GM21717 (cell line): Measurements from ENCODE around the gene FLT3.
"Not testable (repeated sequence)": the region's sequence is repeated elsewhere in the genome, so short reads cannot be mapped to it uniquely, and the experiment has no call there.

Experiments
- ATAC-seq: cut with Tn5 transposase; IDR thresholded peaks from one replicate; pipeline ENCODE4 v1.9.1; 2021; ENCODE audit warnings: mild to moderate bottlenecking, moderate library complexity; ENCODE audit not compliant: unreplicated experiment

Gene FLT3

DNA sequence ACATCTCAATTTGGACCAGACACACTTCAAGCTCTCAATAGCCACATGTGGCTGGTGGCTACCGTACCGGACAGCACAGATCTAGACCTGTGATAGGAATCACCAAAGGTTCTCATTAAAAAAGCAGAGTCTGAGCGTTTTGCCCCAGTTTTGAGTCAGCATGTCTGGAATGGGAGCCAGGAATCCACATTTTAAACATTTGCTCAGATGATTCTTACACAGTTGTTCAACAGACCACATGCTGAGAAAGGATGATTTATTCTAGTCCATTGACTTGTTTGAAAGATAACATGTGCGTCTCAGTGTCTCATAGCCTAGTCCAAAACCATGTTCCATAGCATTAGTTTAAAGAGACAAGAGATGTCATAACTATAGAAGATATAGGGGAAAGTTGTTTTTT, 53.4 kb downstream of the FLT3 start:
- ATAC-seq = no peak

DNA sequence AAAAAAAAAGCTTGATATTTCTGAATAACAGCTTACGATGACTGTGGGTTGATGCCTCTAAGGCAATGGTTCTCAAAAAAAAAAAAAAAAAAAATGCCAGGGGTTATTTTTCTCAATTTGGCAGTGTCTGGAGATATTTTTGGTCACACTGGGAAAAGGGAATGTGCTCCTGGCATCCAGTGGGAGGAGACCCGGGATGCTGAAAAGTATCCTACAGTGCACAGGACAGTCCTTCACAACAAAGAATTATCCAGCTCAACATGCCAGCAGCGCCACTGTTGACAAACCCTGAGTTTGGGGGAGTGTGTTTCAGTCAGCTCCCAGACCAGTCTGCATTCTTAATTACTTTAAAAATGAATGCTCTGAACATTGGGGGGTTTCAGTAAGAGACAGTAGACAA, 54.5 kb downstream of the FLT3 start:
- no peak for ATAC-seq

DNA sequence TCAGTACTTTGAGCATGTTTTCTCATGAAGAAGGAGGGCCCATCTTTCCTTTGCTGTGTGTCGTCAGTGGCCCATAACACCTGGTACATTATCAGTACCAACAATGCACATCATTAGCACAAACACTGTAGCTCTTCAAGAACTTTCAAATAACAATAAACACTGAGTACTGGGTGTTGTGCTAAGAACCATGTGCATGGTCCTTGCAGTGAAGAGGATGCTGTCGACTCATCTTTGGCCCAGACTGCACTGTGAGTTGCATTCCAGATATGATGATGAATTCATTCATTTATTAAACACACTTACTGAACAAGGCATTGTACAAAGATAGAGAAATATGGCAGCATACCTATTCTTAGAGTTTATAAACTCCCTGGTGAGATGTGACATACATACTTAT, 55.8 kb downstream of the FLT3 start:
- no peak for ATAC-seq

DNA sequence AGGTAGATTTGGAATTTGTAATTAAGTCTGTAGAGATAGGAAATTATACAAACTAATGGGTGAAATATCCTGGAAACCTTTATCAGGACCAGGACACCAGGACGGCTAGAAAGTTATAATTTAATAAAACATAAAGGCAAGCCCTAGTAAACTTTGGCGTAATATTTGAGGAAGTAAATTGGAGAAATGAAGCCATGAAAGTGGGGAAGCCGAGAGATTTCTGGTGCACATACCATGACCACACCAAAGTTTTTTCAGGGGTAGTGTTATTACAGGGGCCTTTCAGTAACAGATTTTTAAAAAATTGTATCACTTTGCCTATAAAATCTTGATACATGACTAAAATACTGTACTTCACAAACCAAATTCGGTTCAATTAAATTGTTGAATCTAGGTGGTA, 57.2 kb downstream of the FLT3 start:
- no peak for ATAC-seq

DNA sequence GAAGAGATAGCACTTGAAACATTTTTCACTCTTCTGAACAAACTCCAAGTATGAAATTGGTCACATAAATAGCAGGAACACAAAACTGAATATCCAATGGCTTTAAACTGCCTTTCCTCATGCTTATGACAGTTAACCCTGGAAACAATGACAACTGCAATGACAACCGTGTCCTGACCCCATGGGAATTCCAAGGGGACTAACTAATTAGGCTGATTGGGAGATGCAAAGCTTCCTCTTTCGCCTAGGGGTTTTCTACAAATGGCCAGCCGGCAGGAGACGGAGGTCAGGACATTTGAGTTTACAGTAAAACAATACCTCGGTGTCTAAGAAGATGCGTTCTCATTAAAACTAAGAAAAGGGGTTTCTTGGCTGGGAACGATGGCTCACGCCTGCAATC, 58.9 kb downstream of the FLT3 start:
- no peak for ATAC-seq

DNA sequence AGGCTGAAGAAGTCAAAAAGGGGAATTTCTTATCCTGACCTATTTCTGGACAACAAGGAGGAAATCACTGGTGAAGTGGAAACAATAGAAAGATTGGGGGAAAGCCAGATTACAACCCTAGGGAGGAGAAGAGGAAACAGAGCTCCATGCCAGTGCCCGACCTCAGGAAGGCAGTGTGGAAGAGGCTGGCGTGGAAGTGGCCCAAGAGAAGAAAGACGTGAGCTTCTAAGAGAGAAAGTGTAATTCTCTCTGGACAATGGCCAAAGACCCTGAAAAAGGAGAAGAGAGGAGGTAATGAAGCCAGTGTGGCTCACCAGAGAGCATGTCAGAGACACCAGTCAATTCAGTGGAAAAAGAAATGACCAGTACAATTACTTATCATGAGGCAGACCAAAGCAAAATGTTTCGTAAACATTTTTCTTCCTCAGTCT, 59.3 kb downstream of the FLT3 start:
- ATAC-seq = no peak

DNA sequence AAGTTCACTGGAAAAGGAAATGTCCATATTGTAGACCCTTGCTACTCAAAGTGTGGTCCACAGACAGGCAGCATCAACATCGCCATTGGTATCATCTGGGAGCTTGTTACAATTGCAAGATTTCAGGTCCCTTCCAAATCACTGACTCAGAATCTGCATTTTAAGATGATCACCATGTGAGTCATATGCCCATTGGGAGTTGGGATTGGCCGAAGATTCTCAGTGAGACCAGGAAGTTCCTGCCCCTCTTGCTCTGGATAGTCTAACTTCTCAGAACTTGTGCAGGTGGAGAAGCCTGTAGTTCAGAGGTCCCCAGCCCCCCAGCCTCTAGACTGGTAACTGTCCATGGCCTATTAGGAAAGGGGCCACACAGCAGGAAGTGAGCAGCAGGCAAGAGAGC, 63.0 kb downstream of the FLT3 start:
- no peak for ATAC-seq

DNA sequence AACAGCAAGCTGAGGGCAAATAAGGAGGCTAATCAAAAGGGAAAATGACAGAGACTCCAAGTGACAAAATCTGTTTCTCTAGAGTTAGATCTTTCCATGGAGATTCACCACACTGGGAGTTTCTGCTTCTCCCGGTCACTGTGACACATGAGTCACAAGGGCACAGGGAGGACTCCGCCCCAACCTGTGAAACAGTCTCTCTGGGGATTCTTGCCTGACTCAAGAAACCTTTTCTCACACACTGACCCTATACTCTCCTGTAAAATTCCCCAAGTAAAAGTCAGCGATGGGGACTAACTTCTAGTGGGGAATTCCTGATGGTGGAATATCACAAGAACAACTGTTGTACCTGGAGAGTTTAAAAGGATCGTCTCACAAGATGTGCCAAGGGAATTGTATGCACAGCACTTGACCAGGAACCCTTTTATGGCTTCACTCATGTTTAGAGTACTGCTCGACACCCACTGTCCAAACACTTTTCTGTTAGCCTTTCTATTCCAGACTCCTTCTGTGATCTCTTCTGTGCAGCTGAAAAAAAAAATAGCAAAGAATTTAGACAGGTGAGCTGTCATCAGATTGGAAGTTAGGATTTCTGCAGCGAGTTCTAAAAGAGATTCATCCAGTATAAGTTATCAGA, 65.1 kb downstream of the FLT3 start:
- ATAC-seq = no peak

DNA sequence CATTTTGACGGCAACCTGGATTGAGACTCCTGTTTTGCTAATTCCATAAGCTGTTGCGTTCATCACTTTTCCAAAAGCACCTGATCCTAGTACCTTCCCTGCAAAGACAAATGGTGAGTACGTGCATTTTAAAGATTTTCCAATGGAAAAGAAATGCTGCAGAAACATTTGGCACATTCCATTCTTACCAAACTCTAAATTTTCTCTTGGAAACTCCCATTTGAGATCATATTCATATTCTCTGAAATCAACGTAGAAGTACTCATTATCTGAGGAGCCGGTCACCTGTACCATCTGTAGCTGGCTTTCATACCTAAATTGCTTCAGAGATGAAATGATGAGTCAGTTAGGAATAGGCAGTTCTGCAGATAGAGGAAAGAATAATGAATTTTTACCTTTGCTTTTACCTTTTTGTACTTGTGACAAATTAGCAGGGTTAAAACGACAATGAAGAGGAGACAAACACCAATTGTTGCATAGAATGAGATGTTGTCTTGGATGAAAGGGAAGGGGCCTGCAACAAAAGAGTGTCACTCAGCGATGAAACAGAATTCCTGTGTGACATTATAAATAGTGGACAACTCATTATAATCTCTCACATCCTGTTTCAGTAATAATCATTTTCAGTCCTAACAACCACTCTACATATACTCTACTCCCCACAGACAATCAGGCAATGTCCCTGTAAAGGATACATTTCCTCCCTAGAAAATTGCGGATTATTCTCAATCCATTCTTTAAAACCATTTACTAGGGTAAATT, 66.3 kb downstream of the FLT3 start:
- ATAC-seq = no peak

DNA sequence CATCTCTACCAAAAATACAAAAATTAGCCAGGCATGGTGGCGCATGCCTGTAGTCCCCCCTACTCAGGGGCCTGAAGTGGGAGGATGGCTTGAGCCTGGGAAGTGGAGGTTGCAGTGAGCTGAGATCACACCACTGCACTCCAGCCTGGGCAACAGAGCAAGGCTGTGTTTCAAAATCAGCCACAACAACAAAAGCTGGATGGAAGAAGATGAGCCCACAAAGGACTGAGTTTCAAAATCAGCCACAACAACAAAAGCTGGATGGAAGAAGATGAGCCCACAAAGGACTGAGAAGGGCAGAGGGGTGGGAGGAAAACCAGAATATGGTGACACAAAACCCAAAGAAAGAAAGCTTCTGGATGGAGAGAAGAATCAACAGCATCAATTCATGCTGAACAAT, 67.9 kb downstream of the FLT3 start:
- not testable (repeated sequence) for ATAC-seq

DNA sequence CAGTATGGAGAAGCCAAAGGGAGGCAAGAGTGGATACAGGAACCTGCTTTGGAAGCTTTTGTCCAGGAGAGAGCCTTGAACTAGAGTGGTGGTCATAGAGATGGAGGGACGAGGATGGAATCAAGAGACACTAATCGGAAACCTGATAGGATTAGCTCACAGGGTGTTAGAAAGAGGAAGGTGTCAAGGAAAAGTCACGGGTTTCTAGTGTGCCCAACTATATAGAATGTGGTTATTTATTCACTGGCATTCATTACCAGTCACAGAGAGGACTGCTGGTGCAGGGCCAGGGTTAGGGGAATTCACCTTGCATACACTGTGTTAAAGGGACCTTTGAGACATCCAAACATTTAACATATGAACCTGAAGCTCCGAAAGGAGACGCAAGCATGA, 68.5 kb downstream of the FLT3 start:
- ATAC-seq = no peak

DNA sequence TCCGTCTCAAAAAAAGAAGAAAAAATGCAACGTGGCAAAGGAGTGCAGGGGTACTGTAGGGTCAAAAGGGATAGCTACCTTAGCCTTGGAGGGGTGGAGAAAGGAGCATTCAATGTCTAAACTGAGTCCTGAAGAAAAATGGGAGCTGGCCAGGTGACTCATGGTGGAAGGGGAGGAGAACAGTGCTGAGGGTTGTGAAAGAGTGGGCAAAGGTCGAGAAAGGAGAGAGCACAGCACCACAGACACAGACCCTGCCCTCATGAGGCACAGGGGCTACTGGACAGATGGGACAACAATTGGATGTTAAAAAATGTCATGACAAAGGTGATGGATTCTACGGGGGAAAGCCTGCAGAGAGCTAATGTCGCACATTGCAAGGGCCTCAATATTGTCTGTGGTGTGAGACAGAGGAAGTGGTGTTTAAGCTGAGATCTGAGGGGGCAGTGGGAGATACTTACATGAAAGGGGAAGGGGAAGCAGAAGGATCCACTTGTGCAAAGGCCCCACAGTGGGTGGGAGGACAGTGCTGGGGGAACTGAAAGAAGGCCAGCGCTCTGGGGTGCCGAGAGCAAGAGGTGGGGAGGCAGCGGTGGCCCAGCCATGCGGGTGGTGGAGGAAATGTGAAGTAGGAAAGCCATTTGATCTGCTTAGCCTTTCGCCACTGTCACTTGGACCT, 69.0 kb downstream of the FLT3 start:
- ATAC-seq = no peak

DNA sequence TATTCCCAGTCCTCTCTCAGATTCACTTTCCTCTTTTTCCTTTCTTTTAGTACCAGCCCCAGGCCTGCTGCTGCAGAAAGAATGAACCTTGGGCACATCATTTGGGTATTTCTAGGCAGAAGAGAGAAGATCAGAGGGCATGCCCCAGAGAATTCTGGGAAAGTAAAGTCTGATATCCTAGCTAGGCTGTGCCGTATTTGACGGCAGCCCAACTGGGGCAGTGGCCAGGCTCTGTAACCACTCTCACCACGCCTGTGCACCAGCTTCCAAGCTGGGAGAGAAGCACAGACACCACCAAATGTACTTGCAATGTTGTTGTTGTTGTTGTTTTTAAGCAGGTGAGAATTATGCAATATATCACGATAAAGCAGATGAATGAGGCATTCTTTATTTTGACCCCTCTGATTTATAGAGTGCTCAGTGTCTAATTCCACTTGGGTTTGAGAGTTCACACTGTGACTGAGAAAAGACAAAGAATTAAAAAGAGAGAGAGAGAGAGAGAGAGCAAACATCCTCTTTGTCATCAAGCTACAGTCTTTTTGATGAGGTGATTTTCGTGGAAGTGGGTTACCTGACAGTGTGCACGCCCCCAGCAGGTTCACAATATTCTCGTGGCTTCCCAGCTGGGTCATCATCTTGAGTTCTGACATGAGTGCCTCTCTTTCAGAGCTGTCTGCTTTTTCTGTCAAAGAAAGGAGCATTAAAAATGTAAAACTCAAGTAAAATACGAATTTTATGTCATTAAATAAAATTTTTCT, 72.6 kb downstream of the FLT3 start:
- ATAC-seq = no peak

DNA sequence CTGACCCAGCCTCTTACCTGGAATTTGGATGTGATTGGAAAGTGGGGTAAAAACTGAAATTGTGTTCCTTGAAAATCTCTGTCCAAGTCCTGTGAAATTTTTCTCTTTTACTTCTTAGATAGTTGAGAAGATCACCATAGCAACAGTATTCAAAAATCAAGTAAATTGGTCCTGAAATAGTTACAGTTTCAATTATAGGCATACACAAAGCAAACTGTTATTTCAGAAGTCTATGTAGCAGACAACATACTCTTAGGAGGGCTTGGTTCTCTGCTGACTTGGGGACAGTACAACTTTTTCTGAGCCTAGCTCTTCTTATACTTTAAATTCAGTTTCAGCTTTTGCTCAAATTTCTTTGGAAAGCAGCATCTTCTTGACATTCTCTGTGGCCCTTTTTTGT, 73.3 kb downstream of the FLT3 start:
- ATAC-seq = peak; percentile 49

DNA sequence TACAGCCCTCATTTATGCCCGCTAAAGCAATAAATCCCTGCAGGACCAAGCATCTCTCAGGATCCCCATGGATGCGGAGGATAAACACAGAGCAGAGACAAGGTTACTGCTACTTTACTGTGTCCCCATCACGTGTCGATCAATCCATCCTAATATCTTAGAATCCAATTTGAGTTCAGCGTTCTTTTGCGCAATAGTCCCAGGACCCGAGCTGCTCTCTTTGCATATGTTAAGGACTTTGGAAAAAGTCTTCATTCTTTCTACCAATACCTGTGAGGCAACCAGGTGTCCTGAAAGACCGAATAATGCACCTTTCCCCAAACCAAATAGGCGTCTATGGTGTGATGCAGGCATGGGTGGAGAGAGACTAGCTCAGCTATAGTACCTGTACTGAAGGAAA, 73.9 kb downstream of the FLT3 start:
- no peak for ATAC-seq

DNA sequence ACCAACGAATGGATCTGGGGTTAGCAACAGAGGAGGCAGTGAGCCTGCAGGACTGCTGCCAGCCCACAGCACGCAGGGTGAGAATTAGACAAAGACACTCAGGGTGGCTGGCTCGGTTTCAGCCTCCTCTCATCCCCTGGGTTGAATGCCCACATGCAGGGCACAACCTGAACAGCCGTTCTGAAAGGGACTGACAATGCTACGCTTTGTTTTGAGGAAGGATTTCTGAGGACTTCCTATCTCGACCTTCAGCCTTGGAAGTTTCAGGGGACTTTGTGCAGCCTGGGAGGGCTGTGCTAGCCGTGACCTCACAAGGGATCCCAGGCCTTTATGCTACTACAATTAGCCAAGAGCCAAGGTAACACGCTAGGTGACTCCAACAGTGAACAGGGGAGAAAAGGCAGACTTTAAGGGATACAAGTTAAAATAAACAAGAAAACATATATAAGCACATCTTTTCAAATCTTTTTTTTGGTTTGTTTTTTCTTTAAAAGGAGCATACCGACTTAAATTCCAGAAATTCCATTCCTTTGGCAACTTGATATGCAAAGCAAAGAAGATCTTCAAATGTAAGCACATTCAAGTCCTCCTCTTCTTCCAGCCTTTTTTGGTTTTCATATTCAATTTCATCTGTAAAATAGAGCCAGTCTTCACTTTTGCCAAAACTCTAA, 77.4 kb downstream of the FLT3 start:
- no peak for ATAC-seq

DNA sequence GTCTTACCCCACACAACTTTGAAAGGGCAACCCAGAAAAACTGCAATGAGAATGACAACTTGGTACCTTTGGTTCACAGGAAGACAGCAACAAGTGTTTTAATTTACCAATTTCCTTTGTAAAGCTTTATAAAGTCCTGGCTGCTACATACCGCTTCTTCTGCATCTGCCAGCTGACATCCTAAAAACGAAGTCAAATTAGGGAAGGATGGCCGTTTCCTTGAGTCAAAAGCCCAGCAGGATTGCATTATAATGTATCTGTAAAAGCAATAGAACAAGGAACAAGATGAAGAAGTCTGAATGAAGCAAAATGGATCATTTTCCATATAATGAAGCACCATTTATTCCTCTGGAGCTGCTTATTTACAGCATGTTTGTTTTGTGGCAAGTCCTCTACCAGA, 86.1 kb downstream of the FLT3 start:
- no peak for ATAC-seq

DNA sequence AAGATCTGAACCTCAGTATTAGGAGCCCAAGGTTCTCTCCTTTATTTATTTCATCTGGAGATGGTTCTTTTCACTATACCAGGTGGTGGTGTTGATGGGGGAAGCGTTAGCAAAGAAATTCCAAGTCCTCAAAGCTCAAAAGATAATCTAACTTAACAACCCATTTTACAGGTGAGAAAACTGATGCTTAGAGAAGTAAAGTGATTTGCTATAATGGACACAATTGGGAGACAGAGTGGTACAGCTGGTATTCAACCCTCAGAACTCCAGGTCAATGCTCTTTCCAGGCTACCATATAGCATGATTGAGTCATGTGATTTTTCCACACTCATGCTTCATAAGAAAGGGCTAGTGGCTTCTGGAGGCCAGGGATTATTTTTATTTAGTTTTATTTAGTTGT, 86.9 kb downstream of the FLT3 start:
- ATAC-seq = no peak

DNA sequence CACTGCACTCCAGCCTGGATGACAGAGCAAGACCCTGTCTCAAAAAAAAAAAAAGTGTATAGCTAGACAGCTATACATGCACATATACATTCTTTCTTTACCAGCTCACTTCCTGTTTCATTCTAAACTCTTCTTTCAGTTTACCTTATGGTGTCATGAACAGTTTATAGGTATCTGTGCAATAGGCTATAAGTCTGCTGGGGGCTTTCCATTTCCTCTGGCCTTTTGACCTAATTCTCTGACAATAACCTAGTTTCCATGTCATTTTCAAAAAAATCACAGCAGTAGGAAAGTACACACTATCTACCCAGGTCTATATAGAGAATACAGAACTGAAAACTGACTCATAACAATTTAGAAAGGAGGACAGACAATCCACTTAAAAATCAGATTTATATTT, 87.5 kb downstream of the FLT3 start:
- ATAC-seq = peak; percentile 80

DNA sequence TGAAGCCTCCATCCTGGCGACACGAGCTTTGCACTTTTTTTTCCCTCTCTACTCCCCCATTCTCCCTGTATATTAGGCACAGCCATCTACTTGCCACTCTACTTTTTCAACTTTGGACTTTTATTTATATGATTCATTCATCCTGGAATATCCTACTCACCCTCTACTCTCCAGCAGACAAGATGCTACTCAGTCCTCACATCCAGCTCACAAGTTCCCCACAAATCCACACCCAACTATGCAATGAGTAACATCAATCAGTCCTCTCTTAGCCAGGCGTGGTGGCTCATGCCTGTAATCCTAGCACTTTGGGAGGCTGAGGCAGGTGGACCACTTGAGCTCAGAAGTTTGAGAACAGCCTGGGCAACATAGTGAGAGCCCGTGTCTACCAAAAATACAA, 88.0 kb downstream of the FLT3 start:
- ATAC-seq = no peak

DNA sequence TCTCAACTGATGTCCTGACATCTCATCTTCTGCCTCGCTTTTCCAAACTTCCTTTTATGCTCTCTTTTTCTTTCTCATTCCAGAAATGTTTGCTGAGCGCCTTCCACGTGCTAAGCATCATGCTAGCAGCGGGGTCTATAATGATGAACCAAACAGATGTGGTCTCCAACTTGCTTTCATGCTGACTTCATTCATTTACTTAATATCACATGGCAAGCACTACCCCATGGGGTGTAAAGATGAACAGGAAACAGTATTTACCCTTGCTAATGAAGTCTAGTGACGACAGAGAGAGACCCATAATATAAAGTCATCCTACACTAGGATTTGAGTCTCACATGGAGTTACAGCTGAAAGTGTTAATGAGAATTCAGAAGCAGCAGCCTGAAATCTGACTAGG, 90.3 kb downstream of the FLT3 start:
- no peak for ATAC-seq
